NB4 (cell line): Measurements from ENCODE around the gene FHIT.
"Not testable (repeated sequence)": the region's sequence is repeated elsewhere in the genome, so short reads cannot be mapped to it uniquely, and the experiment has no call there.

Experiments
- DNase-seq: peaks from one replicate; pipeline ENCODE4 v3.0.0; 2010; ENCODE audit warnings: low read depth
- H3K4me3 ChIP-seq: one replicate; pipeline ENCODE4 v1.5.1; 2011; ENCODE audit warnings: mild to moderate bottlenecking, low read depth, low read length, moderate library complexity
- CTCF ChIP-seq: IDR thresholded peaks from one replicate; pipeline ENCODE4 v1.5.1; 2012; ENCODE audit warnings: low read depth, low read length
- MYC ChIP-seq: IDR thresholded peaks from 2 replicates; pipeline ENCODE4 v1.6.1; 2011; ENCODE audit warnings: low read depth, low read length
- POLR2A ChIP-seq: IDR thresholded peaks from 2 replicates; pipeline ENCODE4 v1.6.1; 2011; ENCODE audit warnings: mild to moderate bottlenecking; ENCODE audit not compliant: insufficient read length; ENCODE audit errors: extremely low read depth
- TF ChIP-seq, protein P1 (sequence below): IDR thresholded peaks from 2 replicates; pipeline ENCODE4 v1.6.1; 2011; ENCODE audit warnings: low read depth, low read length

Gene FHIT

DNA sequence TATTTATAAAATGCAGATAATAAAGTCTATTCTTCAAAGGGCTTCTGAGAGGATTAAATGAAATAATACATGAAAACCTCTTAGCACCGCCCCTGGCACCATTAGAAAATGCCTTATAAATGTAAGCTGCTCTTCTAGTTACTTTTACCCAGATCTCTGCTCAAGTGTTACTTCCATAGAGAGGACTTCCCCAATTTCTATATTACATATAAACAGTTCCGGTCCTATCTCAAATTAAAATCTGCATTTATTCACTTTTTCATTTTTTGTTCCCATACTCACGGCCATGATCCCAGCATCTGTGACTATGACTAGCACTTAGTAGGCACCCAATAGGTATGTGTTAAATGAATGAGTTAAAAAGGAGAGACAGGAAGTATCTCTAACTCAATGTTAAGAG is 1310.5 kb downstream of the FHIT start:
- no peak overlapping the region for H3K4me3 ChIP-seq
- DNase-seq = no peak
- no peak for TF ChIP-seq CTCF
- no peak for TF ChIP-seq MYC

DNA sequence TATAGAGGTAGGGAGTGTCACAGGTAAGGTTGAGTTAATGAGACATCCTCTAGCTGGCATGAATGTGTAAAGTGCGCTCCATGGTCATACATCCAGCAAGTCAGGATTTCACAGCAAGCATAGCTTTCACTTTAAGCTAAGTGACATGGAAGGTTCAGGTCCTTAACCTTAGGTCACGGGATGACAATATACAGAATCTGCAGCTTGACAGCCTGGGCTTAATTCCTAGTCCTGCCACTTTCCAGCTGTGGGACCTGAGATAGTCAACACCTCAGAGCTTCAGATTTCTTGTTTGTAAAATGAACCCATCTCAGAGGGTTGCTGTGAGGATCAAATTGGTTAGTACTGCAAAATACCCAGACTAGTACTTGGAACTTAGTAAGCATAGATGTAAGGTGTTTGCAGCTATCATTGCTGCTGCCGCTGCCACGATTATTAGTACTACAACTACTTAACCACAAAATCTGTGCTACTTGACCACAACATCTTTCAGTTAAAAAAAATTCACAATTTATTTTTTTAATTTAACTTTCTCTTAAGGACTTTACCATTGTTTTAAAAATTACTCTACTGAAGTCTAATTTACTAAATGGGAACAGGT is 1311.3 kb downstream of the FHIT start:
- DNase-seq = no peak
- TF ChIP-seq POLR2A (no peak), CTCF (no peak)
- H3K4me3 ChIP-seq = no peak overlapping the region

DNA sequence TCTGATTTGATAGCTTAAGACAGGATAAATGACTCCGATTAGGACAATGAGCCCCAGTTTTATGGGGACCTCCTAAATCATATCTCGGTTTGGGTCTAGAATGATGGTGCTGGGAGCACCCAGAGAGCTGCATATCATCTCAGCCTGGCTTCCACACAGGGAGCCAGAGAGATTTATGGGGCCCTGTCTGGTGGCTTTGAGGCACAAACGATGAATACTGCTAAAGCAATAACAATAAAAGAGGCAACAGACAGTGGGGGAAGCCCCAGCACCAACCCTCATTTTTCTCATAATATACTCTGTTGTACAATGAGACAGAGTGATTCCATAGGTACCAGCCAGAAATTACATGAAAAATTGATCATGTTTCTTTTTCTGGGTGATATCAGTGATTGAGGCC is 1312.4 kb downstream of the FHIT start:
- H3K4me3 ChIP-seq = no peak overlapping the region
- TF ChIP-seq MYC (no peak), POLR2A (no peak), CTCF (no peak)
- TF ChIP-seq, protein P1, sequence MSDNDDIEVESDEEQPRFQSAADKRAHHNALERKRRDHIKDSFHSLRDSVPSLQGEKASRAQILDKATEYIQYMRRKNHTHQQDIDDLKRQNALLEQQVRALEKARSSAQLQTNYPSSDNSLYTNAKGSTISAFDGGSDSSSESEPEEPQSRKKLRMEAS = no peak
- DNase-seq = no peak

- no peak for DNase-seq
- TF ChIP-seq CTCF (no peak), POLR2A (no peak), MYC (no peak)
- TF ChIP-seq, protein P1 = no peak
- no peak overlapping the region for H3K4me3 ChIP-seq
Measured at GRCh38 chr3:59937201-59937600, 1314.1 kb downstream of the FHIT start.

DNA sequence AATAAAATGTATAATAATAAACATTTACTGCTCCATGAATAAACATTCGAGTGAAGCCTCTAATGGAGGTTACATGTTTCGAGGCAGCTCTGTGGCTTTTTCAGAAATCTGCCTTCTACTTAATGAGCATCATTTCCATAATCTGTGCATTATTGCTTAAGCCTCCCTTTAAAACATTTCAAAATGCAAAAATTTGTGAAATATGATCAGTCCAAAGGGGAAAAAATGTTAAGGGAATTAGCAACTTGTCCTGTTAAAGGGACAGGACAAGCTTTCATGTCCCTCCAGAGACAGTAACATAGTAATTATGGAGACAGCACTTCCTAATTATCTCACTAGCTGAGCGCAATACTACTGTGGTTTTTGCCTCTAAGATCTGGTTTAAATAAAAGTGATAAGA is 1314.8 kb downstream of the FHIT start:
- no peak overlapping the region for H3K4me3 ChIP-seq
- DNase-seq = no peak
- TF ChIP-seq, protein P1 = no peak
- TF ChIP-seq MYC = no peak
- TF ChIP-seq POLR2A = no peak
- no peak for TF ChIP-seq CTCF

DNA sequence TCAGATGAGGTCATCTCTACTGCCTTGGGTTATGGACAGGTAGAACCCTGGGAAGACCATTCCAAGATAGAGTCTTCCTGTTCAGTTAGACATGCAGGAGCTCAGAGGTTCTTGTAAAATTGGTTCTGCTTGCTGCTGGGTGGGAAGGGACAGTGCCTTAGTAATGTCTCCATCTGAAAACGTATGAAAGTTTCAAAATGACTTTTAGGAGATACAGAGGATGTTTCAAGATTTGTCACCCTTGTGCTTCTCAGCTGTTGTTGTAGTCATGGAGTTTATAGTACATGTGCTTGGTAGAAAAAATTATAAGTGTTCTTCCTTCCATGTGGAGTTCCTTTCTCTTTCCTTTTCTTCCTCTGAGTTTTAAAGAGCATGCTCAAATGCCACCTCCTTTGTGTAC is 1316.2 kb downstream of the FHIT start:
- H3K4me3 ChIP-seq = no peak overlapping the region
- TF ChIP-seq MYC (no peak), POLR2A (no peak), CTCF (no peak)
- TF ChIP-seq, protein P1 = no peak
- DNase-seq = no peak

GRCh38 chr3:59934560-59934959 is 1316.7 kb downstream of the FHIT start:
- DNase-seq, H3K4me3 ChIP-seq: not testable (repeated sequence)
